SK-N-SH (cell line): ENCODE data around the gene NCKAP5. TPM values are rescaled to one million over a fixed set of nuclear protein-coding genes. Genes with fewer than 3 reads are reported as not detected.

Experiments used
- CTCF ChIA-PET: fragments of 300-600, 350-600 bp; formaldehyde crosslinking; extraction: SDS; loops from one replicate; lab custom pipeline; 2021; lab: Yijun Ruan, JAX
- POLR2A ChIA-PET: fragments of 350-600 bp; sonication (Branson Sonifier 250); formaldehyde crosslinking; extraction: SDS; loops from one replicate; lab custom pipeline; 2020; ENCODE audit warnings: antibody characterized with exemption, inconsistent platforms; lab: Yijun Ruan, JAX
- DNase-seq: peaks from one replicate; pipeline ENCODE4 v3.0.0; 2012
- H2AFZ ChIP-seq: fragments of 200-600 bp; sonication (generic); 2 replicates; pipeline ENCODE4 v1.8.1; 2016; ENCODE audit warnings: antibody characterized with exemption, mild to moderate bottlenecking, low read depth
- H3F3A ChIP-seq: fragments of 200-600 bp; sonication (generic); replicated peaks from 2 replicates; pipeline ENCODE3; 2016; ENCODE audit warnings: antibody characterized with exemption, mild to moderate bottlenecking; ENCODE audit not compliant: insufficient read depth
- H3K27ac ChIP-seq, 2 experiments: fragments of 200-500 bp in 1 of 2; fragments of 200-600 bp in 1 of 2; sonication (Bioruptor generic) in 1 of 2; sonication (generic), shearing (Covaris generic) in 1 of 2; 2 replicates each; pipeline versions ENCODE4 v1.5.1 to v1.6.1; 2014 to 2016; ENCODE audit warnings: low read depth in 2 of 2, inconsistent platforms in 1 of 2, low read length in 1 of 2, mild to moderate bottlenecking in 1 of 2, mixed read lengths in 1 of 2
- H3K27me3 ChIP-seq: fragments of 200-600 bp; sonication (generic), shearing (Covaris generic); 2 replicates; pipeline ENCODE4 v1.6.1; 2016; ENCODE audit warnings: mixed run types; ENCODE audit not compliant: insufficient read depth
- H3K36me3 ChIP-seq, 2 experiments: fragments of 200-500 bp in 1 of 2; fragments of 200-600 bp in 1 of 2; sonication (Bioruptor generic) in 1 of 2; sonication (generic) in 1 of 2; replicated peaks in 1 of 2; 2 replicates each; pipeline versions ENCODE3 to v1.5.1; 2014 to 2016; ENCODE audit warnings: low read length in 1 of 2, mild to moderate bottlenecking in 1 of 2; ENCODE audit not compliant: insufficient read depth in 2 of 2, control insufficient read depth in 1 of 2
- H3K4me1 ChIP-seq, 2 experiments: fragments of 200-500 bp in 1 of 2; fragments of 200-600 bp in 1 of 2; sonication (Bioruptor generic) in 1 of 2; sonication (generic), shearing (Covaris generic) in 1 of 2; 2 replicates each; pipeline versions ENCODE4 v1.5.1 to v1.6.1; 2014 to 2016; ENCODE audit warnings: low read depth in 1 of 2, low read length in 1 of 2, mixed run types in 1 of 2; ENCODE audit not compliant: insufficient read depth in 2 of 2, control insufficient read depth in 1 of 2
- H3K4me2 ChIP-seq: fragments of 200-600 bp; sonication (generic), shearing (Covaris generic); 2 replicates; pipeline ENCODE4 v1.6.1; 2017; ENCODE audit warnings: mixed run types
- H3K4me3 ChIP-seq, 2 experiments: fragments of 200-500 bp in 1 of 2; fragments of 200-600 bp in 1 of 2; sonication (Bioruptor generic) in 1 of 2; sonication (generic), shearing (Covaris generic) in 1 of 2; 2 replicates each; pipeline versions ENCODE4 v1.5.1 to v1.8.1; 2014 to 2016; ENCODE audit warnings: low read depth in 2 of 2, inconsistent platforms in 1 of 2, low read length in 1 of 2, mild to moderate bottlenecking in 1 of 2, mixed read lengths in 1 of 2, moderate library complexity in 1 of 2
- H3K79me2 ChIP-seq: fragments of 200-600 bp; sonication (generic); 2 replicates; pipeline ENCODE4 v1.8.1; 2017; ENCODE audit warnings: mild to moderate bottlenecking; ENCODE audit not compliant: insufficient read depth
- H3K9ac ChIP-seq: fragments of 200-600 bp; sonication (generic); 2 replicates; pipeline ENCODE4 v1.6.1; 2017; ENCODE audit warnings: mixed run types
- H3K9me2 ChIP-seq: fragments of 200-600 bp; sonication (generic); 2 replicates; pipeline ENCODE4 v1.6.1; 2017; ENCODE audit warnings: mixed run types
- H3K9me3 ChIP-seq: fragments of 200-600 bp; sonication (generic); 2 replicates; pipeline ENCODE4 v1.6.1; 2017; ENCODE audit warnings: mixed run types, mild to moderate bottlenecking, moderate library complexity
- H4K20me1 ChIP-seq: fragments of 200-600 bp; sonication (generic); 2 replicates; pipeline ENCODE4 v1.6.1; 2017; ENCODE audit warnings: mild to moderate bottlenecking, mixed run types; ENCODE audit not compliant: insufficient read depth
- EP300 ChIP-seq, 2 experiments: IDR thresholded peaks; 2 replicates each; pipeline versions ENCODE4 v1.4.0 to v1.6.1; 2012; ENCODE audit warnings: borderline replicate concordance in 1 of 2, low read depth in 1 of 2, low read length in 1 of 2
- EZH2phosphoT487 ChIP-seq: fragments of 200-600 bp; sonication (generic); IDR thresholded peaks from 2 replicates; pipeline ENCODE4 v1.6.1; 2017; ENCODE audit warnings: low read depth, mixed run types, mild to moderate bottlenecking, antibody characterized with exemption, moderate library complexity, borderline replicate concordance
- GABPA ChIP-seq: IDR thresholded peaks from 2 replicates; pipeline ENCODE4 v1.4.0; 2012; ENCODE audit warnings: low read depth, mild to moderate bottlenecking
- GATA2 ChIP-seq: sonication (generic); formaldehyde crosslinking; IDR thresholded peaks from 2 replicates; pipeline ENCODE4 v1.5.0; 2020; ENCODE audit warnings: mild to moderate bottlenecking, missing genetic modification reagents
- JUND ChIP-seq: IDR thresholded peaks from 2 replicates; pipeline ENCODE4 v1.4.0; 2012
- MEF2A ChIP-seq: IDR thresholded peaks from 2 replicates; pipeline ENCODE4 v1.4.0; 2012; ENCODE audit warnings: low read depth, borderline replicate concordance
- RAD21 ChIP-seq: IDR thresholded peaks from 2 replicates; pipeline ENCODE4 v1.6.1; 2012; ENCODE audit warnings: mild to moderate bottlenecking, low read length
- RCOR1 ChIP-seq: fragments of 150-350 bp; IDR thresholded peaks from 2 replicates; pipeline ENCODE4 v1.6.1; 2017; ENCODE audit warnings: antibody characterized with exemption, low read length
- RFX5 ChIP-seq: IDR thresholded peaks from 2 replicates; pipeline ENCODE4 v1.6.1; 2012; ENCODE audit warnings: mild to moderate bottlenecking, improper control_type of control experiment, low read length
- SIN3A ChIP-seq: IDR thresholded peaks from 2 replicates; pipeline ENCODE4 v1.6.1; 2012; ENCODE audit warnings: low read depth, mild to moderate bottlenecking, low read length, moderate library complexity, borderline replicate concordance
- TCF12 ChIP-seq: IDR thresholded peaks from 2 replicates; pipeline ENCODE4 v1.4.0; 2012
- TEAD4 ChIP-seq: IDR thresholded peaks from 2 replicates; pipeline ENCODE4 v1.4.0; 2012; ENCODE audit warnings: mild to moderate bottlenecking, borderline replicate concordance; ENCODE audit not compliant: insufficient read depth
- WGBS: methylation state at CpG from one replicate; pipeline ENCODE4 v1.1.6; 2017; ENCODE audit warnings: low lambda C conversion rate; 5-methylcytosine and 5-hydroxymethylcytosine counted together
- polyA plus RNA-seq, 3 experiments: library from polyadenylated mRNA; depleted of rRNA; stranded (reverse); fragments of >200 nt; gene quantifications; 2 replicates each; pipeline ENCODE4 v1.2.3, GENCODE V29; 2012
- TF ChIP-seq, protein P1 (sequence below): IDR thresholded peaks from 2 replicates; pipeline ENCODE4 v1.4.0; 2012; ENCODE audit warnings: low read depth
- TF ChIP-seq, protein P2 (sequence below): IDR thresholded peaks from 2 replicates; pipeline ENCODE4; 2012
- TF ChIP-seq, protein P3 (sequence below): fragments of 150-350 bp; IDR thresholded peaks from 2 replicates; pipeline ENCODE4 v1.6.1; 2017; ENCODE audit warnings: antibody characterized with exemption, low read length, low read depth, borderline replicate concordance
- TF ChIP-seq, protein P4 (sequence below): IDR thresholded peaks from 2 replicates; pipeline ENCODE4 v1.4.0; 2012; ENCODE audit warnings: low read depth, borderline replicate concordance
- TF ChIP-seq, protein P5 (sequence below): fragments of 200-600 bp; sonication (generic); IDR thresholded peaks from 2 replicates; pipeline ENCODE4 v1.6.1; 2017; ENCODE audit warnings: antibody characterized with exemption, mild to moderate bottlenecking, moderate library complexity

NCKAP5 gene
- polyA plus RNA-seq, 1 of the 3 experiments (the other 2 are of a cell fraction), result 0.02 TPM

DNA sequence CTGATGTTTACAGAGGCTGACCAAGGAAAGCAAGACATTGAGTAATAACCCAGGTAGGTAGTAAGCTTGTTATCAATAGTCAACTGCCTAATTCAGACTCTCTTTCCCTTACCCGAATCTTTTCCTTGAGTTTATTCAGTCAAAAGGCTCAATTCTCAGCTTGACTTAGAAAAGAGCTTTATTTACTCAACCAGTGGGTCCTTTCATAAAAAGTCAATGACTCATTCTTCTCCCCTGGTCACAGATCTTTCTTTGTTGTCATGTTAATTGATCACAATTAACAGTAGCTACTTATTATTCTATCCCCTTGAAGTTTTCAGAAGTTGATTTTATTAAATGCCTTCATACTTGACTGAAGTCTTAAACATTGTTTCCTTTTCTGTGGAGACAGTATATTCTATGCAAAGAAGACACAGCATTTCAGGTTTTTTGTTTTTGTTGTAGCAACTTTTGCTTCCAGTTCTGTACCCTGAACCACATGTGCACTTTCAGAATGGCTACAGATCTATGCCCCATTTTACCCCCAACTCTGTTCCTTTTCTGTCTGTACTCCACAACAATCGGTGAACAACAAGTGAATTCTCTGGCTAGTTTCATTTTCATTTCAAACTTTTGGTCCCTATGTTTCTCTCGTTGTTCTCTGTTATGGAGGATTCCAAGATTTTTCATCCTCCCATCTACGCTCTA lies 428.3 kb downstream of the NCKAP5 start:
- no peaks in the 10 kb centered on the region for H3K27me3 ChIP-seq
- ChIA-PET POLR2A (no interaction called here), CTCF (interaction anchor here (0.8 to 1.7 kb wide), 3 partner anchors 11 to 593 kb away, joined by 3 to 4 read pairs (median 3); no protein-coding TSS in a partner anchor)
- no peak overlapping the region for H3K9ac ChIP-seq
- no peaks in the 10 kb centered on the region for H4K20me1 ChIP-seq
- peak overlapping the region; percentile 43; the same call in 1 of the 2 replicates for H3K4me2 ChIP-seq
- no peaks in the 10 kb centered on the region for H3K36me3 ChIP-seq
- no peaks in the 10 kb centered on the region for H3K4me1 ChIP-seq
- 66% methylated on average over 4 of the region's 4 CpGs for WGBS
- no peaks in the 10 kb centered on the region for H3K9me2 ChIP-seq
- no peak overlapping the region for H3K4me3 ChIP-seq
- no peaks in the 10 kb centered on the region for H3F3A ChIP-seq
- H2AFZ ChIP-seq, result no peak overlapping the region
- H3K79me2 ChIP-seq, result no peaks in the 10 kb centered on the region
- H3K27ac ChIP-seq, result no peak overlapping the region
- no peak for DNase-seq
- TF ChIP-seq, protein P1, sequence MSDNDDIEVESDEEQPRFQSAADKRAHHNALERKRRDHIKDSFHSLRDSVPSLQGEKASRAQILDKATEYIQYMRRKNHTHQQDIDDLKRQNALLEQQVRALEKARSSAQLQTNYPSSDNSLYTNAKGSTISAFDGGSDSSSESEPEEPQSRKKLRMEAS, result no peak
- TF ChIP-seq RAD21, result no peak
- TF ChIP-seq GABPA, result no peak
- TF ChIP-seq GATA2 (CRISPR knock-in tag), result no peak
- no peak for TF ChIP-seq TEAD4
- TF ChIP-seq RCOR1, result no peak
- TF ChIP-seq, protein P2, sequence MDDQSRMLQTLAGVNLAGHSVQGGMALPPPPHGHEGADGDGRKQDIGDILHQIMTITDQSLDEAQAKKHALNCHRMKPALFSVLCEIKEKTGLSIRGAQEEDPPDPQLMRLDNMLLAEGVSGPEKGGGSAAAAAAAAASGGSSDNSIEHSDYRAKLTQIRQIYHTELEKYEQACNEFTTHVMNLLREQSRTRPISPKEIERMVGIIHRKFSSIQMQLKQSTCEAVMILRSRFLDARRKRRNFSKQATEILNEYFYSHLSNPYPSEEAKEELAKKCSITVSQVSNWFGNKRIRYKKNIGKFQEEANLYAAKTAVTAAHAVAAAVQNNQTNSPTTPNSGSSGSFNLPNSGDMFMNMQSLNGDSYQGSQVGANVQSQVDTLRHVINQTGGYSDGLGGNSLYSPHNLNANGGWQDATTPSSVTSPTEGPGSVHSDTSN, result no peak
- TF ChIP-seq EP300 (IDR thresholded peaks at IDR 0.05; ENCODE audit: borderline replicate concordance in 1 of 2, low read depth in 1 of 2, low read length in 1 of 2), result no peak
- no peak for TF ChIP-seq JUND
- TF ChIP-seq SIN3A, result no peak
- TF ChIP-seq, all 33 proteins: peak for 0
- no peaks in the 10 kb centered on the region for H3K9me3 ChIP-seq

DNA sequence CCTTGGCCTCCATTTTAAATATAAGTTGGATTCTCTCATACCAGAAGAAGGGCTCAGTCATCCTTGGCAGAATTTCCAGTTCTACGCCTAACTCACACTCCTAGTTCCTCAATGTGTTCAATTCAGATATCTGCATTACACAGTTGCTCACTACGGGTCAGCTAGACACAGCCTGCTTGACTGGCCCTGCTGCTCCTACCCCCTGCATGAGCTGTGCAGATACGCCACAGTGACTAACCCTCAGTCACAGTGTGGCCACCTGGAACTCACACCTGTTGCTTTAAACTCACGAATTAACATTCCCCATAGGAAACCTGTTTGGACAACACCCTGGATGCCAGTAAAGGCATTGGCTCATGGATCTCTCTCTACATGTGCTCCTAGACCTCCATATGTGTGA lies 429.6 kb downstream of the NCKAP5 start:
- Histone ChIP-seq H3K4me3 (no peak overlapping the region), H4K20me1 (no peaks in the 10 kb centered on the region), H3K4me1 (no peaks in the 10 kb centered on the region), H3F3A (no peaks in the 10 kb centered on the region), H3K4me2 (no peak overlapping the region), H3K9me2 (no peaks in the 10 kb centered on the region), H3K9ac (no peak overlapping the region), H2AFZ (no peak overlapping the region), H3K36me3 (no peaks in the 10 kb centered on the region), H3K9me3 (no peaks in the 10 kb centered on the region), H3K27ac (no peak overlapping the region), H3K27me3 (no peaks in the 10 kb centered on the region), H3K79me2 (no peaks in the 10 kb centered on the region)
- no peak for DNase-seq
- TF ChIP-seq EZH2phosphoT487 (no peak), GABPA (no peak), TCF12 (no peak), RFX5 (no peak), MEF2A (no peak)
- TF ChIP-seq, protein P3, sequence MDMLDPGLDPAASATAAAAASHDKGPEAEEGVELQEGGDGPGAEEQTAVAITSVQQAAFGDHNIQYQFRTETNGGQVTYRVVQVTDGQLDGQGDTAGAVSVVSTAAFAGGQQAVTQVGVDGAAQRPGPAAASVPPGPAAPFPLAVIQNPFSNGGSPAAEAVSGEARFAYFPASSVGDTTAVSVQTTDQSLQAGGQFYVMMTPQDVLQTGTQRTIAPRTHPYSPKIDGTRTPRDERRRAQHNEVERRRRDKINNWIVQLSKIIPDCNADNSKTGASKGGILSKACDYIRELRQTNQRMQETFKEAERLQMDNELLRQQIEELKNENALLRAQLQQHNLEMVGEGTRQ, result no peak
- TF ChIP-seq, protein P4, sequence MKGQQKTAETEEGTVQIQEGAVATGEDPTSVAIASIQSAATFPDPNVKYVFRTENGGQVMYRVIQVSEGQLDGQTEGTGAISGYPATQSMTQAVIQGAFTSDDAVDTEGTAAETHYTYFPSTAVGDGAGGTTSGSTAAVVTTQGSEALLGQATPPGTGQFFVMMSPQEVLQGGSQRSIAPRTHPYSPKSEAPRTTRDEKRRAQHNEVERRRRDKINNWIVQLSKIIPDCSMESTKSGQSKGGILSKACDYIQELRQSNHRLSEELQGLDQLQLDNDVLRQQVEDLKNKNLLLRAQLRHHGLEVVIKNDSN, result no peak
- TF ChIP-seq, protein P5, sequence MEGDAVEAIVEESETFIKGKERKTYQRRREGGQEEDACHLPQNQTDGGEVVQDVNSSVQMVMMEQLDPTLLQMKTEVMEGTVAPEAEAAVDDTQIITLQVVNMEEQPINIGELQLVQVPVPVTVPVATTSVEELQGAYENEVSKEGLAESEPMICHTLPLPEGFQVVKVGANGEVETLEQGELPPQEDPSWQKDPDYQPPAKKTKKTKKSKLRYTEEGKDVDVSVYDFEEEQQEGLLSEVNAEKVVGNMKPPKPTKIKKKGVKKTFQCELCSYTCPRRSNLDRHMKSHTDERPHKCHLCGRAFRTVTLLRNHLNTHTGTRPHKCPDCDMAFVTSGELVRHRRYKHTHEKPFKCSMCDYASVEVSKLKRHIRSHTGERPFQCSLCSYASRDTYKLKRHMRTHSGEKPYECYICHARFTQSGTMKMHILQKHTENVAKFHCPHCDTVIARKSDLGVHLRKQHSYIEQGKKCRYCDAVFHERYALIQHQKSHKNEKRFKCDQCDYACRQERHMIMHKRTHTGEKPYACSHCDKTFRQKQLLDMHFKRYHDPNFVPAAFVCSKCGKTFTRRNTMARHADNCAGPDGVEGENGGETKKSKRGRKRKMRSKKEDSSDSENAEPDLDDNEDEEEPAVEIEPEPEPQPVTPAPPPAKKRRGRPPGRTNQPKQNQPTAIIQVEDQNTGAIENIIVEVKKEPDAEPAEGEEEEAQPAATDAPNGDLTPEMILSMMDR, result no peak
- 67% methylated on average over 4 of the region's 4 CpGs for WGBS
- ChIA-PET POLR2A (no interaction called here), CTCF (no interaction called here)
